Measurements from ENCODE around the gene RAD9A.

RAD9A gene

GRCh38 chr11:67391304-67392182, at the start of gene RAD9A:
TSS of gene RAD9A (plus strand) at chr11:67391986. CDS start at chr11:67392045, 59 bp downstream.
- Histone ChIP-seq H3K27ac (ENCODE audit: low read depth, low read length) (peak within 1 kb of the TSS; percentile 68), H3K36me3 (ENCODE audit: control insufficient read depth, insufficient read depth, low read length) (peaks cover 24% of the 10 kb centered on the region), H3K9me3 (ENCODE audit: control insufficient read depth, insufficient read depth, low read length) (no peaks in the 10 kb centered on the region), H3K4me1 (ENCODE audit: control insufficient read depth, insufficient read depth, low read length) (peaks cover 16% of the 10 kb centered on the region), H3K4me3 (ENCODE audit: low read depth, low read length) (peak within 1 kb of the TSS; percentile 88), H3K9ac (ENCODE audit: low read depth, low read length) (peak within 1 kb of the TSS; percentile 86), H3K27me3 (ENCODE audit: control insufficient read depth, insufficient read depth, low read length) (no peaks in the 10 kb centered on the region)

GRCh38 chr11:67344264-67344663, 47.5 kb upstream of the RAD9A start:
- no peaks in the 10 kb centered on the region for H3K4me1 ChIP-seq (ENCODE audit: control insufficient read depth, insufficient read depth, low read length)
- no peak overlapping the region for H3K4me3 ChIP-seq (ENCODE audit: low read depth, low read length)
- no peaks in the 10 kb centered on the region for H3K36me3 ChIP-seq (ENCODE audit: control insufficient read depth, insufficient read depth, low read length)
- no peaks in the 10 kb centered on the region for H3K9me3 ChIP-seq (ENCODE audit: control insufficient read depth, insufficient read depth, low read length)
- no peak overlapping the region for H3K9ac ChIP-seq (ENCODE audit: low read depth, low read length)
- H3K27ac ChIP-seq (ENCODE audit: low read depth, low read length) = no peak overlapping the region
- no peaks in the 10 kb centered on the region for H3K27me3 ChIP-seq (ENCODE audit: control insufficient read depth, insufficient read depth, low read length)

- no peaks in the 10 kb centered on the region for H3K36me3 ChIP-seq (ENCODE audit: control insufficient read depth, insufficient read depth, low read length)
- no peak overlapping the region for H3K9ac ChIP-seq (ENCODE audit: low read depth, low read length)
- H3K9me3 ChIP-seq (ENCODE audit: control insufficient read depth, insufficient read depth, low read length) = no peaks in the 10 kb centered on the region
- no peaks in the 10 kb centered on the region for H3K4me1 ChIP-seq (ENCODE audit: control insufficient read depth, insufficient read depth, low read length)
- H3K4me3 ChIP-seq (ENCODE audit: low read depth, low read length) = no peak overlapping the region
- no peak overlapping the region for H3K27ac ChIP-seq (ENCODE audit: low read depth, low read length)
- no peaks in the 10 kb centered on the region for H3K27me3 ChIP-seq (ENCODE audit: control insufficient read depth, insufficient read depth, low read length)
Observed at GRCh38 chr11:67345247-67345919, 46.4 kb upstream of the RAD9A start.

- Histone ChIP-seq H3K36me3 (ENCODE audit: control insufficient read depth, insufficient read depth, low read length) (no peaks in the 10 kb centered on the region), H3K9ac (ENCODE audit: low read depth, low read length) (no peak overlapping the region), H3K4me3 (ENCODE audit: low read depth, low read length) (no peak overlapping the region), H3K27me3 (ENCODE audit: control insufficient read depth, insufficient read depth, low read length) (no peaks in the 10 kb centered on the region), H3K4me1 (ENCODE audit: control insufficient read depth, insufficient read depth, low read length) (no peaks in the 10 kb centered on the region), H3K27ac (ENCODE audit: low read depth, low read length) (no peak overlapping the region), H3K9me3 (ENCODE audit: control insufficient read depth, insufficient read depth, low read length) (no peaks in the 10 kb centered on the region)
Observed at GRCh38 chr11:67345920-67346819, 45.6 kb upstream of the RAD9A start.

- H3K27ac ChIP-seq (ENCODE audit: low read depth, low read length) = no peak overlapping the region
Observed at GRCh38 chr11:67347964-67348749, 43.6 kb upstream of the RAD9A start.

GRCh38 chr11:67349036-67349435, 42.8 kb upstream of the RAD9A start:
- Histone ChIP-seq H3K4me1 (ENCODE audit: control insufficient read depth, insufficient read depth, low read length) (peaks cover 8% of the 10 kb centered on the region), H3K27me3 (ENCODE audit: control insufficient read depth, insufficient read depth, low read length) (no peaks in the 10 kb centered on the region), H3K27ac (ENCODE audit: low read depth, low read length) (no peak overlapping the region), H3K9me3 (ENCODE audit: control insufficient read depth, insufficient read depth, low read length) (no peaks in the 10 kb centered on the region), H3K9ac (ENCODE audit: low read depth, low read length) (no peak overlapping the region), H3K36me3 (ENCODE audit: control insufficient read depth, insufficient read depth, low read length) (no peaks in the 10 kb centered on the region), H3K4me3 (ENCODE audit: low read depth, low read length) (no peak overlapping the region)

More at GRCh38 chr11:67347964-67348749, 43.6 kb upstream of the RAD9A start:
- Histone ChIP-seq H3K36me3 (ENCODE audit: control insufficient read depth, insufficient read depth, low read length) (no peaks in the 10 kb centered on the region), H3K9me3 (ENCODE audit: control insufficient read depth, insufficient read depth, low read length) (no peaks in the 10 kb centered on the region), H3K4me1 (ENCODE audit: control insufficient read depth, insufficient read depth, low read length) (peaks cover 5% of the 10 kb centered on the region; the same call in 1 of the 2 replicates), H3K27me3 (ENCODE audit: control insufficient read depth, insufficient read depth, low read length) (no peaks in the 10 kb centered on the region), H3K4me3 (ENCODE audit: low read depth, low read length) (no peak overlapping the region), H3K9ac (ENCODE audit: low read depth, low read length) (no peak overlapping the region)

GRCh38 chr11:67349457-67349856, 42.3 kb upstream of the RAD9A start:
- H3K4me3 ChIP-seq (ENCODE audit: low read depth, low read length) = no peak overlapping the region
- H3K9me3 ChIP-seq (ENCODE audit: control insufficient read depth, insufficient read depth, low read length) = no peaks in the 10 kb centered on the region
- peaks cover 12% of the 10 kb centered on the region for H3K4me1 ChIP-seq (ENCODE audit: control insufficient read depth, insufficient read depth, low read length)
- no peaks in the 10 kb centered on the region for H3K27me3 ChIP-seq (ENCODE audit: control insufficient read depth, insufficient read depth, low read length)
- H3K9ac ChIP-seq (ENCODE audit: low read depth, low read length) = no peak overlapping the region
- no peaks in the 10 kb centered on the region for H3K36me3 ChIP-seq (ENCODE audit: control insufficient read depth, insufficient read depth, low read length)
- H3K27ac ChIP-seq (ENCODE audit: low read depth, low read length) = no peak overlapping the region

- Histone ChIP-seq H3K36me3 (ENCODE audit: control insufficient read depth, insufficient read depth, low read length) (no peaks in the 10 kb centered on the region), H3K4me1 (ENCODE audit: control insufficient read depth, insufficient read depth, low read length) (peaks cover 13% of the 10 kb centered on the region), H3K9me3 (ENCODE audit: control insufficient read depth, insufficient read depth, low read length) (no peaks in the 10 kb centered on the region), H3K27me3 (ENCODE audit: control insufficient read depth, insufficient read depth, low read length) (no peaks in the 10 kb centered on the region), H3K4me3 (ENCODE audit: low read depth, low read length) (no peak overlapping the region), H3K9ac (ENCODE audit: low read depth, low read length) (no peak overlapping the region), H3K27ac (ENCODE audit: low read depth, low read length) (no peak overlapping the region)
Observed at GRCh38 chr11:67349928-67350465, 41.8 kb upstream of the RAD9A start.

- no peaks in the 10 kb centered on the region for H3K9me3 ChIP-seq (ENCODE audit: control insufficient read depth, insufficient read depth, low read length)
- H3K4me1 ChIP-seq (ENCODE audit: control insufficient read depth, insufficient read depth, low read length) = peaks cover 13% of the 10 kb centered on the region
- H3K27ac ChIP-seq (ENCODE audit: low read depth, low read length) = no peak overlapping the region
- H3K36me3 ChIP-seq (ENCODE audit: control insufficient read depth, insufficient read depth, low read length) = no peaks in the 10 kb centered on the region
- H3K9ac ChIP-seq (ENCODE audit: low read depth, low read length) = no peak overlapping the region
- H3K4me3 ChIP-seq (ENCODE audit: low read depth, low read length) = no peak overlapping the region
- H3K27me3 ChIP-seq (ENCODE audit: control insufficient read depth, insufficient read depth, low read length) = no peaks in the 10 kb centered on the region
Observed at GRCh38 chr11:67351275-67352005, 40.3 kb upstream of the RAD9A start.

Data from HUES48 (cell line).